ENCODE results near the gene UBP1. TPM values are rescaled to one million over a fixed set of nuclear protein-coding genes. Genes with fewer than 3 reads are reported as not detected.
"Not testable (repeated sequence)": the region's sequence is repeated elsewhere in the genome, so short reads cannot be mapped to it uniquely, and the experiment has no call there.

The UBP1 gene
- total RNA-seq, 4 donors from 2014 or later: 27.1 to 51.5 (median 38.8) TPM

GRCh38 chr3:33339758-33340157 lies 100.4 kb downstream of the UBP1 start:
- no peak overlapping the region for H3K4me3 ChIP-seq (ENCODE audit: low read depth, poor library complexity, severe bottlenecking)
- intact Hi-C loops (cut with DNase I; ENCODE audit: low total_unique reads): no loop called here
- TF ChIP-seq CTCF (IDR thresholded peaks at IDR 0.05) (no peak), POLR2A (IDR thresholded peaks at IDR 0.05) (no peak)
- DNase-seq (ENCODE audit: low spot score in 2 of 2): no peak

- DNase-seq (ENCODE audit: low spot score in 2 of 2); H3K4me3 ChIP-seq (ENCODE audit: low read depth, poor library complexity, severe bottlenecking); intact Hi-C loops (cut with DNase I; ENCODE audit: low total_unique reads): not testable (repeated sequence)
Observed at GRCh38 chr3:33338936-33339465, 101.2 kb downstream of the UBP1 start.

Other genes starting within 250 kb of the UBP1 start
- 1 to 10 TPM; 1.1 to 4.4 (median 1.9) TPM for gene SUSD5, start 221.6 kb downstream of the UBP1 start, total RNA-seq
- gene FBXL2, start 163.0 kb downstream of the UBP1 start, total RNA-seq: 1 to 10 TPM in 3 of 4 donors, under 1 TPM in 1; 0.76 to 6.0 (median 3.0) TPM